ENCODE measurements around the gene TAF13. TPM values are rescaled to one million over a fixed set of nuclear protein-coding genes. Genes with fewer than 3 reads are reported as not detected.

The TAF13 gene
- total RNA-seq, 1 donor from 2014 or later, result 24.1 TPM

GRCh38 chr1:109111386-109112055 lies 35.7 kb upstream of the TAF13 start:
- Mint-ChIP-seq H3K27ac (no peak overlapping the region), H3K9me3 (ENCODE audit: low read depth) (no peaks in the 10 kb centered on the region), H3K36me3 (ENCODE audit: insufficient read depth) (no peaks in the 10 kb centered on the region), H3K4me1 (ENCODE audit: low read depth) (peaks cover 20% of the 10 kb centered on the region), H3K27me3 (peaks cover 60% of the 10 kb centered on the region), H3K4me3 (ENCODE audit: low read depth) (no peak overlapping the region)
- no peak for DNase-seq (ENCODE audit: low spot score, unreplicated experiment)
- TF ChIP-seq CTCF (IDR thresholded peaks at IDR 0.05; ENCODE audit: unreplicated experiment), result no peak

GRCh38 chr1:109109906-109110305 lies 34.1 kb upstream of the TAF13 start:
- TF ChIP-seq CTCF (IDR thresholded peaks at IDR 0.05; ENCODE audit: unreplicated experiment), result no peak

GRCh38 chr1:109107785-109108184 lies 32.0 kb upstream of the TAF13 start:
- H3K4me3 Mint-ChIP-seq (ENCODE audit: low read depth), result no peak overlapping the region
- TF ChIP-seq CTCF (IDR thresholded peaks at IDR 0.05; ENCODE audit: unreplicated experiment), result no peak
- no peaks in the 10 kb centered on the region for H3K9me3 Mint-ChIP-seq (ENCODE audit: low read depth)
- no peak overlapping the region for H3K27ac Mint-ChIP-seq
- peaks cover 10% of the 10 kb centered on the region for H3K4me1 Mint-ChIP-seq (ENCODE audit: low read depth)
- DNase-seq (ENCODE audit: low spot score, unreplicated experiment), result no peak
- no peaks in the 10 kb centered on the region for H3K36me3 Mint-ChIP-seq (ENCODE audit: insufficient read depth)
- peaks cover 30% of the 10 kb centered on the region for H3K27me3 Mint-ChIP-seq

More at GRCh38 chr1:109109906-109110305, 34.1 kb upstream of the TAF13 start:
- Mint-ChIP-seq H3K4me3 (ENCODE audit: low read depth) (no peak overlapping the region), H3K27me3 (peaks cover 50% of the 10 kb centered on the region), H3K36me3 (ENCODE audit: insufficient read depth) (no peaks in the 10 kb centered on the region), H3K4me1 (ENCODE audit: low read depth) (peaks cover 14% of the 10 kb centered on the region), H3K9me3 (ENCODE audit: low read depth) (no peaks in the 10 kb centered on the region), H3K27ac (no peak overlapping the region)
- DNase-seq (ENCODE audit: low spot score, unreplicated experiment), result no peak

GRCh38 chr1:109105881-109106280 lies 30.1 kb upstream of the TAF13 start:
- no peak for TF ChIP-seq CTCF (IDR thresholded peaks at IDR 0.05; ENCODE audit: unreplicated experiment)
- Mint-ChIP-seq H3K9me3 (ENCODE audit: low read depth) (no peaks in the 10 kb centered on the region), H3K4me3 (ENCODE audit: low read depth) (no peak overlapping the region), H3K27ac (no peak overlapping the region), H3K4me1 (ENCODE audit: low read depth) (peaks cover 11% of the 10 kb centered on the region), H3K27me3 (peaks cover 15% of the 10 kb centered on the region), H3K36me3 (ENCODE audit: insufficient read depth) (peaks cover 3% of the 10 kb centered on the region)
- no peak for DNase-seq (ENCODE audit: low spot score, unreplicated experiment)

DNA sequence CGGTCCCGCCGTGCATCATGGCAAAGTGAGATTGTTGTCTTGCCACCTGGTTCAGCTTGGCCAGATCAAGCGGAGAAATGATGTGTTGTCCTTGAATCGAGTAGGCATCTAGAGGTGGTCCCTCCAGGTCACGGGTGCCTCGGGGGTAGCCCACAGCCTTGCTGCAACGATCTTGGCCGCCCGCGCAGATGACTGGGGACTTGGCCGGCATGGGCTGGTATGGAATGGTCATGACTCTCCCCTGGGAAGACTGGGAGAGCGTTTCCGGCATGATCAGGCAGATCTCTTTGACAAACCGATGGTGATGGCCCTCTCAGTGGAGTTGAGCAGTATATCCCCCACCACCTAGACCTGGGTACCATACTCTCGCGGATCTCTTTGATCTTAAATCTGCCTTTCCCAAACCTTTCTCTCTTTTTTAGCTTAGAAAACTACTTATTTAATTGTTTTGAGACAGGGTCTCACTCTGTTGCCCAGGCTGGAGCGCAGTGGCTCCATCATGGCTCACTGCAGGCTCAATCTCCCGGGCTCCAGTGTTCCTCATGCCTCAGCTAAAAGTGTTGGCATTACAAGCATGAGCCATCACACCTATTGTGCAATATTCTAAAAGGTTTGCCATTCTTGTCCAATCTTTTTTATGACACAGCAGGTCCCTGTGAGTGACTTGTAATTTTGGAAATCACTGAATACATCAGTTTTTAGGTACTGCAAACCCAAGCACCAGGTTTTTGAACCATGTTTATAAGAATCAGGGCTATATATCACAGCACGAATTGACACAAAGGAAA lies 28.8 kb upstream of the TAF13 start:
- no peak for TF ChIP-seq CTCF (IDR thresholded peaks at IDR 0.05; ENCODE audit: unreplicated experiment)
- no peak overlapping the region for H3K4me3 Mint-ChIP-seq (ENCODE audit: low read depth)
- peak overlapping the region; percentile 59 for H3K27ac Mint-ChIP-seq
- H3K36me3 Mint-ChIP-seq (ENCODE audit: insufficient read depth), result peaks cover 4% of the 10 kb centered on the region
- DNase-seq (ENCODE audit: low spot score, unreplicated experiment), result no peak
- peaks cover 9% of the 10 kb centered on the region for H3K4me1 Mint-ChIP-seq (ENCODE audit: low read depth)
- no peaks in the 10 kb centered on the region for H3K9me3 Mint-ChIP-seq (ENCODE audit: low read depth)
- H3K27me3 Mint-ChIP-seq, result peaks cover 5% of the 10 kb centered on the region
